WTC11 (cell line): ENCODE results near the gene RCE1.
A peak's percentile ranks its signal among the peaks of the same experiment; 100 is the strongest.

ENCODE experiments used
- E2F4 ChIP-seq: sonication (generic); formaldehyde crosslinking; IDR thresholded peaks from 2 replicates; pipeline ENCODE4 v1.8.1; 2022; ENCODE audit warnings: low read depth, mild to moderate bottlenecking, moderate library complexity, missing genetic modification reagents, borderline replicate concordance
- ESRRA ChIP-seq: sonication (generic); formaldehyde crosslinking; IDR thresholded peaks from 2 replicates; pipeline ENCODE4 v1.8.1; 2022; ENCODE audit warnings: mild to moderate bottlenecking, missing genetic modification reagents, borderline replicate concordance
- ETV6 ChIP-seq: sonication (generic); formaldehyde crosslinking; IDR thresholded peaks from 2 replicates; pipeline ENCODE4 v1.8.1; 2022; ENCODE audit warnings: mild to moderate bottlenecking, missing genetic modification reagents
- JUN ChIP-seq: sonication (generic); formaldehyde crosslinking; IDR thresholded peaks from 2 replicates; pipeline ENCODE4 v1.8.0; 2023; ENCODE audit warnings: mild to moderate bottlenecking, missing genetic modification reagents
- RELA ChIP-seq: sonication (generic); formaldehyde crosslinking; IDR thresholded peaks from 2 replicates; pipeline ENCODE4 v1.8.1; 2022; ENCODE audit warnings: missing genetic modification reagents, mild to moderate bottlenecking, borderline replicate concordance
- ZNF138 ChIP-seq: sonication (generic); formaldehyde crosslinking; conservative IDR thresholded peaks from 2 replicates; pipeline ENCODE4 v1.8.1; 2022; ENCODE audit warnings: mild to moderate bottlenecking, moderate library complexity, missing genetic modification reagents
- ZNF423 ChIP-seq: fragments of 250-450 bp; sonication (Bioruptor Pico); IDR thresholded peaks from 2 replicates; pipeline ENCODE4 v2.1.2; 2022; ENCODE audit warnings: mild to moderate bottlenecking, moderate library complexity
- TF ChIP-seq, protein P1 (sequence below): fragments of 200-600 bp; IDR thresholded peaks from 2 replicates; pipeline ENCODE4 v1.8.0; 2022; ENCODE audit warnings: antibody characterized with exemption

- no peak for TF ChIP-seq JUN
- no peak for TF ChIP-seq ZNF423 (CRISPR knock-in tag)
- TF ChIP-seq, protein P1, sequence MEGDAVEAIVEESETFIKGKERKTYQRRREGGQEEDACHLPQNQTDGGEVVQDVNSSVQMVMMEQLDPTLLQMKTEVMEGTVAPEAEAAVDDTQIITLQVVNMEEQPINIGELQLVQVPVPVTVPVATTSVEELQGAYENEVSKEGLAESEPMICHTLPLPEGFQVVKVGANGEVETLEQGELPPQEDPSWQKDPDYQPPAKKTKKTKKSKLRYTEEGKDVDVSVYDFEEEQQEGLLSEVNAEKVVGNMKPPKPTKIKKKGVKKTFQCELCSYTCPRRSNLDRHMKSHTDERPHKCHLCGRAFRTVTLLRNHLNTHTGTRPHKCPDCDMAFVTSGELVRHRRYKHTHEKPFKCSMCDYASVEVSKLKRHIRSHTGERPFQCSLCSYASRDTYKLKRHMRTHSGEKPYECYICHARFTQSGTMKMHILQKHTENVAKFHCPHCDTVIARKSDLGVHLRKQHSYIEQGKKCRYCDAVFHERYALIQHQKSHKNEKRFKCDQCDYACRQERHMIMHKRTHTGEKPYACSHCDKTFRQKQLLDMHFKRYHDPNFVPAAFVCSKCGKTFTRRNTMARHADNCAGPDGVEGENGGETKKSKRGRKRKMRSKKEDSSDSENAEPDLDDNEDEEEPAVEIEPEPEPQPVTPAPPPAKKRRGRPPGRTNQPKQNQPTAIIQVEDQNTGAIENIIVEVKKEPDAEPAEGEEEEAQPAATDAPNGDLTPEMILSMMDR = peak; percentile 25; the same call in 1 of the 2 replicates
- no peak for TF ChIP-seq RELA (CRISPR knock-in tag)
- no peak for TF ChIP-seq ZNF138 (CRISPR knock-in tag)
- TF ChIP-seq E2F4 (CRISPR knock-in tag) = no peak
- TF ChIP-seq ESRRA (CRISPR knock-in tag) = no peak
- TF ChIP-seq ETV6 (CRISPR knock-in tag) = no peak
These were observed 25.7 kb downstream of the RCE1 start for GRCh38 chr11:66868726-66869566.
